WTC11 (cell line): ENCODE results near the gene HINT3. TPM values are rescaled to one million over a fixed set of nuclear protein-coding genes. Genes with fewer than 3 reads are reported as not detected.

Experiments used
- ATAC-seq: fragments of 200-7000 bp; cut with Tn5 transposase; 2 replicates; pipeline ENCODE4 v1.10.0; 2021; ENCODE audit warnings: mild to moderate bottlenecking, moderate library complexity
- CTCF ChIA-PET: fragments of 300-600 bp; sonication (Branson Sonifier 250); formaldehyde crosslinking; loops from one replicate; lab custom pipeline; 2021; ENCODE audit warnings: antibody characterized with exemption; lab: Charles Lee
- POLR2A ChIA-PET: fragments of 350-600 bp; sonication (Branson Sonifier 250); formaldehyde crosslinking; loops from one replicate; lab custom pipeline; 2021; ENCODE audit warnings: antibody characterized with exemption; lab: Charles Lee
- DNase-seq: peaks from one replicate; pipeline ENCODE4 v3.0.0; 2021; ENCODE audit warnings: low spot score
- H3K27ac Mint-ChIP-seq: 2 replicates; pipeline ENCODE4 v1.8.0; 2021; ENCODE audit warnings: mixed read lengths
- H3K27me3 Mint-ChIP-seq: 2 replicates; pipeline ENCODE4 v1.8.0; 2021; ENCODE audit warnings: low read depth, mild to moderate bottlenecking, moderate library complexity, mixed read lengths
- H3K36me3 Mint-ChIP-seq: 2 replicates; pipeline ENCODE4 v1.8.0; 2021; ENCODE audit warnings: mixed read lengths
- H3K4me1 Mint-ChIP-seq: 2 replicates; pipeline ENCODE4 v1.8.0; 2022; ENCODE audit warnings: mixed read lengths
- H3K4me3 Mint-ChIP-seq: 2 replicates; pipeline ENCODE4 v1.8.0; 2021; ENCODE audit warnings: mild to moderate bottlenecking, moderate library complexity, mixed read lengths
- H3K9me3 Mint-ChIP-seq: 2 replicates; pipeline ENCODE4 v1.8.0; 2021; ENCODE audit warnings: mixed read lengths
- ATF1 ChIP-seq: sonication (generic); formaldehyde crosslinking; IDR thresholded peaks from 2 replicates; pipeline ENCODE4 v1.8.1; 2023; ENCODE audit warnings: mild to moderate bottlenecking, moderate library complexity, missing genetic modification reagents
- FOXJ3 ChIP-seq: sonication (generic); formaldehyde crosslinking; IDR thresholded peaks from 2 replicates; pipeline ENCODE4 v1.9.0; 2021; ENCODE audit warnings: missing genetic modification reagents, mild to moderate bottlenecking, borderline replicate concordance
- FOXP1 ChIP-seq: sonication (generic); formaldehyde crosslinking; IDR thresholded peaks from 2 replicates; pipeline ENCODE4 v1.8.0; 2022; ENCODE audit warnings: missing genetic modification reagents, mild to moderate bottlenecking, moderate library complexity, borderline replicate concordance
- GABPB1 ChIP-seq: sonication (generic); formaldehyde crosslinking; IDR thresholded peaks from 2 replicates; pipeline ENCODE4 v1.8.1; 2023; ENCODE audit warnings: mild to moderate bottlenecking, missing genetic modification reagents
- GTF2I ChIP-seq: fragments of 250-450 bp; sonication (Bioruptor Pico); conservative IDR thresholded peaks from 2 replicates; pipeline ENCODE4 v1.4.0; 2021; ENCODE audit warnings: mild to moderate bottlenecking
- MXD4 ChIP-seq: fragments of 250-450 bp; sonication (Bioruptor Pico); IDR thresholded peaks from 2 replicates; pipeline ENCODE4 v1.8.0; 2021; ENCODE audit warnings: mild to moderate bottlenecking, moderate library complexity, borderline replicate concordance
- NFATC4 ChIP-seq: fragments of 250-450 bp; sonication (Bioruptor Pico); IDR thresholded peaks from 2 replicates; pipeline ENCODE4 v1.9.0; 2021; ENCODE audit warnings: mild to moderate bottlenecking
- NFYB ChIP-seq: sonication (generic); formaldehyde crosslinking; conservative IDR thresholded peaks from 2 replicates; pipeline ENCODE4 v1.8.0; 2022; ENCODE audit warnings: low read depth, missing genetic modification reagents
- SOX15 ChIP-seq: fragments of 250-450 bp; sonication (Bioruptor Pico); IDR thresholded peaks from 2 replicates; pipeline ENCODE4 v1.9.0; 2021; ENCODE audit warnings: mild to moderate bottlenecking
- ZNF121 ChIP-seq: sonication (generic); formaldehyde crosslinking; IDR thresholded peaks from 2 replicates; pipeline ENCODE4 v1.8.0; 2023; ENCODE audit warnings: missing genetic modification reagents
- ZNF317 ChIP-seq: sonication (generic); formaldehyde crosslinking; IDR thresholded peaks from 2 replicates; pipeline ENCODE4 v1.8.1; 2023; ENCODE audit warnings: low read depth, mild to moderate bottlenecking, moderate library complexity, missing genetic modification reagents, borderline replicate concordance
- total RNA-seq: library from RNA; stranded (reverse); gene quantifications from 3 replicates; pipeline ENCODE4 v1.2.3, GENCODE V29; 2021
- TF ChIP-seq, protein P1 (sequence below): fragments of 250-450 bp; sonication (Bioruptor Pico); IDR thresholded peaks from 2 replicates; pipeline ENCODE4 v1.9.0; 2021; ENCODE audit warnings: mild to moderate bottlenecking
- TF ChIP-seq, protein P2 (sequence below): sonication (generic); formaldehyde crosslinking; IDR thresholded peaks from 2 replicates; pipeline ENCODE4 v1.8.1; 2023; ENCODE audit warnings: mild to moderate bottlenecking, moderate library complexity, missing genetic modification reagents
- TF ChIP-seq, protein P3 (sequence below): sonication (generic); formaldehyde crosslinking; IDR thresholded peaks from 2 replicates; pipeline ENCODE4 v1.8.1; 2023; ENCODE audit warnings: mild to moderate bottlenecking, missing genetic modification reagents, moderate library complexity
- TF ChIP-seq, protein P4 (sequence below): fragments of 250-450 bp; sonication (Bioruptor Pico); IDR thresholded peaks from 2 replicates; pipeline ENCODE4 v1.9.0; 2021; ENCODE audit warnings: moderate library complexity, mild to moderate bottlenecking, inconsistent platforms, borderline replicate concordance
- TF ChIP-seq, protein P5 (sequence below): fragments of 250-450 bp; sonication (Bioruptor Pico); IDR thresholded peaks from 2 replicates; pipeline ENCODE4 v1.9.0; 2021; ENCODE audit warnings: mild to moderate bottlenecking
- TF ChIP-seq, protein P6 (sequence below): sonication (generic); formaldehyde crosslinking; IDR thresholded peaks from 2 replicates; pipeline ENCODE4 v1.8.1; 2022; ENCODE audit warnings: mild to moderate bottlenecking, moderate library complexity, missing genetic modification reagents

The HINT3 gene
- total RNA-seq, 1 experiment from 2014 or later, result 9.4 TPM

DNA sequence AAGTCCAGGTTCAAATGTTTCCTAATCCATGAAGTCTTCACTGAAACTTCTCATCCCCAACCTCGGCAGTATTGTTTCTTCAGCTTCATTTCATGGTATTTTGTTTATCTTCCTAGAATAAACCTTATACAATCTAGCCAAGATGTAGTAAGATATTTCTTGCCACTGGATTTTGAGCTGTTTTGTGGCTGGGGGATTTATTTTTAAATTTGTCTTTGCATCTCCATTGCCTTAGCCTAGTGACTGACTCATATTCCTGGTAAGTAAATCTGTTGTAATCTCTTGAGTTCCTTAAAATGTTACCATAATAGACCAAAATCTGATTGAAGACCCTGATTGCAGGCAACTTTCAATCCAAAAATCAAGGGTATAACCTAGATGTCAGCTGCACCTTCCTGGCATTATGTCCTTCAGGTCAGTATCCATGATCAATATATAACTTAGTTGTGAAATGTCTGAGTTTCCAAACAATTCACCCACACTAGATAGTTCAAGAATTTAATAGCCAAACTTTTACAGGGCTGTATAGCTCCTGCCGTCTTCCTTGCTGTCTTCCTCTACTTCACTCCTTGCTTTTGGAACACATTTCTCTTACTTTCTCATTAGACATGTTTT lies 25.1 kb downstream of the HINT3 start:
- H3K9me3 Mint-ChIP-seq, result no peaks in the 10 kb centered on the region
- no peaks in the 10 kb centered on the region for H3K36me3 Mint-ChIP-seq
- CTCF ChIA-PET, result no interaction called here
- H3K27me3 Mint-ChIP-seq, result no peaks in the 10 kb centered on the region
- H3K27ac Mint-ChIP-seq, result no peak overlapping the region
- TF ChIP-seq ATF1 (CRISPR knock-in tag) (no peak), SOX15 (CRISPR knock-in tag) (no peak), ZNF317 (no peak), NFYB (CRISPR knock-in tag) (no peak), NFATC4 (no peak), FOXP1 (CRISPR knock-in tag) (no peak), ZNF121 (CRISPR knock-in tag) (no peak), GABPB1 (no peak), GTF2I (no peak)
- TF ChIP-seq, protein P1, sequence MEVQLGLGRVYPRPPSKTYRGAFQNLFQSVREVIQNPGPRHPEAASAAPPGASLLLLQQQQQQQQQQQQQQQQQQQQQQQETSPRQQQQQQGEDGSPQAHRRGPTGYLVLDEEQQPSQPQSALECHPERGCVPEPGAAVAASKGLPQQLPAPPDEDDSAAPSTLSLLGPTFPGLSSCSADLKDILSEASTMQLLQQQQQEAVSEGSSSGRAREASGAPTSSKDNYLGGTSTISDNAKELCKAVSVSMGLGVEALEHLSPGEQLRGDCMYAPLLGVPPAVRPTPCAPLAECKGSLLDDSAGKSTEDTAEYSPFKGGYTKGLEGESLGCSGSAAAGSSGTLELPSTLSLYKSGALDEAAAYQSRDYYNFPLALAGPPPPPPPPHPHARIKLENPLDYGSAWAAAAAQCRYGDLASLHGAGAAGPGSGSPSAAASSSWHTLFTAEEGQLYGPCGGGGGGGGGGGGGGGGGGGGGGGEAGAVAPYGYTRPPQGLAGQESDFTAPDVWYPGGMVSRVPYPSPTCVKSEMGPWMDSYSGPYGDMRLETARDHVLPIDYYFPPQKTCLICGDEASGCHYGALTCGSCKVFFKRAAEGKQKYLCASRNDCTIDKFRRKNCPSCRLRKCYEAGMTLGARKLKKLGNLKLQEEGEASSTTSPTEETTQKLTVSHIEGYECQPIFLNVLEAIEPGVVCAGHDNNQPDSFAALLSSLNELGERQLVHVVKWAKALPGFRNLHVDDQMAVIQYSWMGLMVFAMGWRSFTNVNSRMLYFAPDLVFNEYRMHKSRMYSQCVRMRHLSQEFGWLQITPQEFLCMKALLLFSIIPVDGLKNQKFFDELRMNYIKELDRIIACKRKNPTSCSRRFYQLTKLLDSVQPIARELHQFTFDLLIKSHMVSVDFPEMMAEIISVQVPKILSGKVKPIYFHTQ (CRISPR knock-in tag), result no peak
- TF ChIP-seq, protein P2, sequence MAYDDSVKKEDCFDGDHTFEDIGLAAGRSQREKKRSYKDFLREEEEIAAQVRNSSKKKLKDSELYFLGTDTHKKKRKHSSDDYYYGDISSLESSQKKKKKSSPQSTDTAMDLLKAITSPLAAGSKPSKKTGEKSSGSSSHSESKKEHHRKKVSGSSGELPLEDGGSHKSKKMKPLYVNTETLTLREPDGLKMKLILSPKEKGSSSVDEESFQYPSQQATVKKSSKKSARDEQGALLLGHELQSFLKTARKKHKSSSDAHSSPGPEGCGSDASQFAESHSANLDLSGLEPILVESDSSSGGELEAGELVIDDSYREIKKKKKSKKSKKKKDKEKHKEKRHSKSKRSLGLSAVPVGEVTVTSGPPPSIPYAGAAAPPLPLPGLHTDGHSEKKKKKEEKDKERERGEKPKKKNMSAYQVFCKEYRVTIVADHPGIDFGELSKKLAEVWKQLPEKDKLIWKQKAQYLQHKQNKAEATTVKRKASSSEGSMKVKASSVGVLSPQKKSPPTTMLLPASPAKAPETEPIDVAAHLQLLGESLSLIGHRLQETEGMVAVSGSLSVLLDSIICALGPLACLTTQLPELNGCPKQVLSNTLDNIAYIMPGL (CRISPR knock-in tag), result no peak
- TF ChIP-seq, protein P3, sequence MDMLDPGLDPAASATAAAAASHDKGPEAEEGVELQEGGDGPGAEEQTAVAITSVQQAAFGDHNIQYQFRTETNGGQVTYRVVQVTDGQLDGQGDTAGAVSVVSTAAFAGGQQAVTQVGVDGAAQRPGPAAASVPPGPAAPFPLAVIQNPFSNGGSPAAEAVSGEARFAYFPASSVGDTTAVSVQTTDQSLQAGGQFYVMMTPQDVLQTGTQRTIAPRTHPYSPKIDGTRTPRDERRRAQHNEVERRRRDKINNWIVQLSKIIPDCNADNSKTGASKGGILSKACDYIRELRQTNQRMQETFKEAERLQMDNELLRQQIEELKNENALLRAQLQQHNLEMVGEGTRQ (CRISPR knock-in tag), result no peak
- no peak overlapping the region for H3K4me3 Mint-ChIP-seq
- no peak for ATAC-seq
- POLR2A ChIA-PET, result no interaction called here
- no peak for DNase-seq
- no peaks in the 10 kb centered on the region for H3K4me1 Mint-ChIP-seq

DNA sequence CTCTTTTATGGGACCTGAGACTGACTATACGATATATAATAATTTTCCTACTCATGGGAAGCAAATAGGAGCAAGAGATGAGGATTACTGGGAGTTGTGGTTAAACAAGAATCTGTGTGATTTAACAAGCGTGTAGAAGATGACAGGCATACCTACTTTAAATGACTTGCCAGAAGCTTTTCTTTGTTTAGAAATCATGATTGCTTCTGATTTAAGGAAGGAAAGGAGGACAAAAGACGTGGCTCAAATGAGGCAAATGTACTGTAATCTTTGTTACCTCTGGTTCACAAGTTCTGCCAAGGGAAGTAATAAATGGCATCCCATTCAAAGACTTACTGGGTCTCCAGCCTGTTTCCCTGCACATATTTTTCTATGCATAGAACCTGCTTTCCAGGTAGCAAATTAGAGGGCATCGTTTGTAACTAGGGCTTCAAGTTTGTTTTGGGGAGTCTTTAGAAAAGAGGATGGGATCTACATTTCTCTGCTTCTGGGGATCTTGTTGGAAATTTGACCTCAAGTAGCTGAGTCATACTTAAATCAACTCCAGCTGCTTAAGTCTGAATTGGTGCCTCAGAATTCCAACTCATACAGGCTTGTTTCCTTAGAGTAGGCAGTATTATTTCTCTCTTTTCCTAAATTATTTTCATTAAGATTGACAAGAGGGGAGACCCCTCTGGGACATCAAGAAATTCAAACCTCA lies 26.8 kb downstream of the HINT3 start:
- no peak for DNase-seq
- ChIA-PET POLR2A (no interaction called here), CTCF (no interaction called here)
- Mint-ChIP-seq H3K4me1 (no peaks in the 10 kb centered on the region), H3K9me3 (no peaks in the 10 kb centered on the region), H3K27ac (no peak overlapping the region), H3K4me3 (no peak overlapping the region), H3K27me3 (no peaks in the 10 kb centered on the region), H3K36me3 (no peaks in the 10 kb centered on the region)
- ATAC-seq, result no peak
- TF ChIP-seq MXD4 (CRISPR knock-in tag), result no peak
- TF ChIP-seq, protein P4, sequence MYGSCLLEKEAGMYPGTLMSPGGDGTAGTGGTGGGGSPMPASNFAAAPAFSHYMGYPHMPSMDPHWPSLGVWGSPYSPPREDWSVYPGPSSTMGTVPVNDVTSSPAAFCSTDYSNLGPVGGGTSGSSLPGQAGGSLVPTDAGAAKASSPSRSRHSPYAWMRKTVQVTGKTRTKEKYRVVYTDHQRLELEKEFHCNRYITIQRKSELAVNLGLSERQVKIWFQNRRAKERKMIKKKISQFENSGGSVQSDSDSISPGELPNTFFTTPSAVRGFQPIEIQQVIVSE, result no peak
- TF ChIP-seq, protein P5, sequence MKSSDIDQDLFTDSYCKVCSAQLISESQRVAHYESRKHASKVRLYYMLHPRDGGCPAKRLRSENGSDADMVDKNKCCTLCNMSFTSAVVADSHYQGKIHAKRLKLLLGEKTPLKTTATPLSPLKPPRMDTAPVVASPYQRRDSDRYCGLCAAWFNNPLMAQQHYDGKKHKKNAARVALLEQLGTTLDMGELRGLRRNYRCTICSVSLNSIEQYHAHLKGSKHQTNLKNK (CRISPR knock-in tag), result no peak
- no peak for TF ChIP-seq GABPB1
- TF ChIP-seq, protein P6, sequence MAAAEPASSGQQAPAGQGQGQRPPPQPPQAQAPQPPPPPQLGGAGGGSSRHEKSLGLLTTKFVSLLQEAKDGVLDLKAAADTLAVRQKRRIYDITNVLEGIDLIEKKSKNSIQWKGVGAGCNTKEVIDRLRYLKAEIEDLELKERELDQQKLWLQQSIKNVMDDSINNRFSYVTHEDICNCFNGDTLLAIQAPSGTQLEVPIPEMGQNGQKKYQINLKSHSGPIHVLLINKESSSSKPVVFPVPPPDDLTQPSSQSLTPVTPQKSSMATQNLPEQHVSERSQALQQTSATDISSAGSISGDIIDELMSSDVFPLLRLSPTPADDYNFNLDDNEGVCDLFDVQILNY (CRISPR knock-in tag), result no peak
- no peak for TF ChIP-seq NFATC4
- no peak for TF ChIP-seq FOXJ3
